ENCODE data around the gene TUBB6.

TUBB6 gene

DNA sequence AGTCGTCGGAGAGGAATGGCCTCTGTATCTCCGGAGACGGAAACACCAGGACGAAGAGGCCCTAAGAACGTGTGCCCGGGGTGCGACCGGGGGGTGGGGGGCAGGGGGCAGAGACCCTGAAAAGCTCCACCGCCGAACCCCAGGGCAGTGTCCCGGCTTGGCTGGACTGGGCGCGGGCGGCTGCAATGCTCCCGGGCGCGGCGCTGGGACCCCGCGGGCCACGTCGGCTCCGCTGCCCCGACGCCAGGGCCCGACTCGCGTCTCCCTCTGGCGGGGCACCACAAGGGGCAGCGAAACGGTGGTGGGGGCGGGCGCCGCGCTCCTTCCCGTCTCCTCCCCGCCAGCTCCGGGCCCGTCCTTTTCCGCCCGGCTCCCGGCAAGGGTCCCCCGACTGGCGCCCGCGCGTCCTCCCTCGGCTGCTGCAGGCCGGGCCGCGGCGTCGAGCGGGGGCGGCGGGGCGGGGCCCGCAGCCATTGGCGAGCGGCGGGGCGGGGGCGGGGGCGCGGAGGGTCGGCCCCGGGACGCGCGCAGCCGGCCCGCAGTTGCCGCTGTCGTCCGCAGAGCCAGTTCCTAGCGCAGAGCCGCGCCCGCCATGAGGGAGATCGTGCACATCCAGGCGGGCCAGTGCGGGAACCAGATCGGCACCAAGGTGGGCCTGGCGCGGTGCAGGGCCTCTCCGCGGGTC, at the start of gene TUBB6:
TSS of gene TUBB6 (plus strand) at position 541 of the 685 bp plus-strand sequence. CDS start at position 593, 52 bp downstream.
- peak; percentile 63 for DNase-seq

DNA sequence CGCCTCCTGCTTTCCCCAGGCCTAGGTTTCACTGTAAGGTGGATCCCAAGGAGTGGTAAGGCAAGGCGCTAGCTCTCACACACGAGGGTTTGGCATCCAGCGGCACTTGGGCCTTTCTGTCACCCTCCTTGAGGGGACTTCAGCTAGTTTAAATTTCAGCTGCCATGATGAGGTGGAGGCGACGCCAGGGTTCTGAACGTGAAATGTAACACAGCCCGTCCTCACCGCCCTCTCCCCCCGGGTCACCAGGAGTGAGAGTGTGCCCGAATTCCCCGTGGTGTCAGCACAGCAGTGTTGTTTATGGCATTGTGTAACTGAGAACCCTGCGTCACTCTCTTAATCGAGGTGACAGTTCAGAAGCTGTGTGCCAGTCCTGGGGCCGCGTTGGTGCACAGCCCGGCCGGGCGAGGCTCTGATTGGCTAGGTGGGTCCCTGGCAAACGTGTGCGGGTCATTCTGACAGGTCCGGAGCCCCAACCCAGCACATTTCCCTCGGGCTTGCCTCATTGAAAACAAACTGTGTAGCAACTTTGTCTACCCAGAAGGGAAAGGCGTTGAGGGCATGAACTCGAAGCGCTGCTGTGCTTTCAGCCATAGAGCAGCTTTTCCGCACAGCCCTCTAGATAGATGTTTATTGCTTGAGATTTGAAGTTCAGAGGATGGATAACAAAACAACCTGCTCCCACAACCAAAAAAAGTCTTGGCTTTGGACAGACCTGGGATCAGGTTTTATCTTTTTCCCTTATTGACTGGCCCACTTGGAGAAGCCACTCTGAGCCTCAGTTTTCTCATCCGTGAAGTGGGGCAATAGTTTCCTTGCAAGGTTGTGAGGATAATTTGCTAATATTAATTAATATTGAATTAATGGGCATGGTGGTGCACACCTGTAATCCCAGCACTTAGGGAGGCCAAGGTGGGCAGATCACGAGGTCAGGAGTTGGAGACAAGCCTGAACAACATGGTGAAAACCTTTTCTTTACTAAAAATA, 49.0 kb upstream of the TUBB6 start:
- no peak for DNase-seq

DNA sequence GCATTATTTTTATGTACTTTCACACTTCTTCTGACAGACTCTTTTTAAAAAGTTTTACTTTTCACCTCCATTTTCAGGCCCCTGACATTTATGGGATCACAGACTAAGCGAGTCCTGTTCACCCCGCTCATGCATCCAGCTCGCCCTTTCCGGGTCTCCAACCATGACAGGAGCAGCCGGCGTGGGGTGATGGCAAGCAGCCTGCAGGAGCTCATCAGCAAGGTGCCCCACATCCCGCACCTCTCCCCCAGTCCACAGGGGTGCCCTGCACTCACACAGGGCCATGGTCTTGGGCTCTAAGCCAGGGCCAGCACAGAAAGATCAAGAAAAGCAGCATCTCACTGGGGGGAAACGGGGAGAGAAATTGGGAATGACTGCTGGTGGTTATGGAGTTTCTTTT, 45.3 kb upstream of the TUBB6 start:
- no peak for DNase-seq

DNA sequence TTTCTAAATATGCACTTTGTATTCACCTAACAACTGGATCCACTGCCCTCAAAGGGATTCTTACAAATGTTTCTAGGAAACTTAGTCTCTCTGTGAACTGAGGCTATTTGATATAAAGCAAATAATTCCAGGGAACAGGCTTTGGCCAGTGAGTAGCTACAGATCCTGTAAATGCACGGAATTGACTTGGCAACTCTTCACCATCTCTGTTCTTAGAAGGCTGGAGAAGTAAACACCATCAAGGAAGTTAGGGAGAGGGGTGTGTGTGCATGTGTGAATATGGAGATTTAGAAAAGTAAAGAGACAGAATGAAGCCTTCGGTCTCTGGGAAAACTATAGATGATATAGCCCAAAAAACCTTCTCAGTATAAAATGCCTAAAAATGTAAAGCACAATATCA, 43.2 kb upstream of the TUBB6 start:
- no peak for DNase-seq

DNA sequence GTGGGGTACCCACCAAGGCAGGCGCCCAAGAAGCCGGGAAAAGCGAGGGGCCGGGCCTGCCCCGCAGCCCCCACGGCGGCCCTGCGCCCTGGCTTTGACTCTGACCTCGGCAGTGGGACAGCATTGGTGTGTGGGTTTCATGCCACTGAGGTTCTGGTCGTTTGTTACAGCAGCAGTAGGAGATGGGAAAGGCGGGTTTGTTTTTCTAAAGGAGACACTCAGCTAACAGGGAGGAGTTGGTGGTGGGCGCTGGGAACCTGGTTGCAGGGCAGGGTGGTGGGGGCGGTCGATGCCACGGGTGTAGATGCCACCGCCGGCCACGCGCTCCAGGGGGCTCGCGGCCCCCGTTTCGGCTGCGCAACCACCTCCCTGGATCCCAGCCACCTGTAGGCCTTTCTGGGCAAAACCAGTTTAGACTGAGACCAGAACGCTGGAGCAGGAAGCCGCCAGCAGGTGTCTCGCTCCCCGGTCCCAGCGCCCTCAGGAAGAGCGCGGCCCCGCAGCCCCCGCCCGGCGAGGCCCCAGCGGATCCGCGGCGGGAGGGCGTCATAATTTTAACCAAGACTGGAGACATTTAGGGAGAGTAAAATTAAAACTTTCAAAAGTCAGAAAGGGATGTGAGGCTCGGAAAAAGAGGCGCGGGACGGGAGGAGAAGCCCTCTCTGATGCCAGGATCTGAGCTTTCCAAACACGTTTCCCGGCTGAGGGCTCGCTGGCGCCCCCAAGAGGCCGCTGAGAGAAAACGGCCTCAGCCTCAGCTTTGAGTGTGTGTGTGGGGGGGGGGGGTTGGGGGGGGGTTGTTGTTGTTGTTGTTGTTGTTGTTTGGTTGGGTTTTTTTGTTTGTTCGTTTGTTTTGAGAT, 36.4 kb upstream of the TUBB6 start:
- DNase-seq: peak; percentile 89

DNA sequence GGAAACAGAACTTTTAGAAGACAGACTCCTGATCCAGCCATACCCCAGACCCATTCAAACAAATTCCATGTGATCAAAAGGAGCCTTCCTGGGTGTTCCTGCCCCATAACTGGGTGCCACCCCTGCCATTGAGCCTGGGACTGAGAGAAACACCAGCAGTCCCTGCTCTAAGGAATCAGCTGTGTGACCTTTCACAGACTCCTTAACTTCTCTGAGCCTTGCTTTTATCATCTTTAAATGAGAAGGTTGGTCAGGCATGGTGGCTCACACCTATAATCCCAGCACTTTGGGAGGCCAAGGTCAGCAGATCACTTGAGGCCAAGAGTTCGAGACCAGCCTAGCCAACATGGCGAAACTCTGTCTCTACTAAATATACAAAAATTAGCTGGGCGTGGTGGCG, 33.2 kb upstream of the TUBB6 start:
- no peak for DNase-seq

DNA sequence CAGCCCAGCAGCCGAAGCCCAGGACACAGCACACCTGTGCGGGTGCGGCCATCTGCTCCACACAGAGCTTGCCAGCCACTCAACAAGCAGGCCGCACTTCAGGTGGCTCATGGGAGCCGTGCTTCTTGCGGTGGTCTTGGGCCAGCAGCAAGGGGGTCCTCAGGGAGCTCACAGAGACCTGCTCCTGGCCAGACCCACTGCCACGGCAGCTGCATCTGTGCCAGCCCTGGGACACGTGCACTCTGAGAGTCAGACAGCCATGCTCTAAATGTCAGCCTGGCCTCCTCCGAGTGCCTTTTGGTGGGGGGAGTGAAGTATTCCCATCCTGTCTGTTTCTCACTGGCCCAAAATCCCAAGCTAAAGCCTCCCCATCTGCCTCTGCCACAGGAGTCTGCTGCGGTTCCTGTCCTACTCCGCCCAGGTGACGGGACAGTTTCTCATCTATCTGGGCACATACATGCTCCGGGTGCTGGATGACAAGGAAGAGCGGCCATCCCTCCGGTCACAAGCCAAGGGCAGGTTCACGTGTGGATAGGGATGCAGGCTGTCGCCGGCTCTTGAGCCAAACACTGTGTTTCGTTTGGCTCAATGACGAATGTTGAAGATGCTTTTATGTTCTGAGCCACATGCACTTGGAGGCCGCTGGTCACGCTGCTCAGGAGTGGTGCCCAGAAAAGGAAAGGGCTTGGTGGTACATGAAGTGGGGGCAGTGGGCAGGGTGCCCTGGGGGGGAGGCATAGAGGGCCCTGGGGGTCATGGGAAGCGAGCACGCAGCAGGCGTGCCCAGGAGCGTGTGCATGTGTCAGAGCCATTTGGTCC, 31.1 kb upstream of the TUBB6 start:
- DNase-seq: no peak

DNA sequence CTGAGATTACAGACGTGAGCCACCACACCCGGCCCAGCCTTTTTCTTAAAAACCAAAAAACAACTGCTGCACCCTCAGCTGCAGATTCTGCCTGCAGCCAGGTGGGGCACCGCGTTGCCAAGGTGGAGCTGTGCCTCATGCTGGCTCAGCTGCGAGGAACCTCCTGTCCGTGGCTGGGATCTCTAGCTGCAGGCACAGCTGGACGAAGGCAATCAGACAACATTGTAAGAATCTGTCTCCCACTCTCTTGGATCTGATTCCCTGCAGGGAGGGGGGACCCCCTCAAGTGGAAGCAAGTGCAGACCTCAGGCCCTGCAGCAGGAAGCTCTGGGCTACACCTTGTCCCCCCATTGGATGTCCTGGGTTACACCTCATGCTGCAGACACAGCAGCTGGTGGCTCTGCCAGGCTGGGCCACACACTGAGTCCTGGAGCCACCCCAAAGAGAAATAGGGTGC, 29.8 kb upstream of the TUBB6 start:
- DNase-seq: no peak

DNA sequence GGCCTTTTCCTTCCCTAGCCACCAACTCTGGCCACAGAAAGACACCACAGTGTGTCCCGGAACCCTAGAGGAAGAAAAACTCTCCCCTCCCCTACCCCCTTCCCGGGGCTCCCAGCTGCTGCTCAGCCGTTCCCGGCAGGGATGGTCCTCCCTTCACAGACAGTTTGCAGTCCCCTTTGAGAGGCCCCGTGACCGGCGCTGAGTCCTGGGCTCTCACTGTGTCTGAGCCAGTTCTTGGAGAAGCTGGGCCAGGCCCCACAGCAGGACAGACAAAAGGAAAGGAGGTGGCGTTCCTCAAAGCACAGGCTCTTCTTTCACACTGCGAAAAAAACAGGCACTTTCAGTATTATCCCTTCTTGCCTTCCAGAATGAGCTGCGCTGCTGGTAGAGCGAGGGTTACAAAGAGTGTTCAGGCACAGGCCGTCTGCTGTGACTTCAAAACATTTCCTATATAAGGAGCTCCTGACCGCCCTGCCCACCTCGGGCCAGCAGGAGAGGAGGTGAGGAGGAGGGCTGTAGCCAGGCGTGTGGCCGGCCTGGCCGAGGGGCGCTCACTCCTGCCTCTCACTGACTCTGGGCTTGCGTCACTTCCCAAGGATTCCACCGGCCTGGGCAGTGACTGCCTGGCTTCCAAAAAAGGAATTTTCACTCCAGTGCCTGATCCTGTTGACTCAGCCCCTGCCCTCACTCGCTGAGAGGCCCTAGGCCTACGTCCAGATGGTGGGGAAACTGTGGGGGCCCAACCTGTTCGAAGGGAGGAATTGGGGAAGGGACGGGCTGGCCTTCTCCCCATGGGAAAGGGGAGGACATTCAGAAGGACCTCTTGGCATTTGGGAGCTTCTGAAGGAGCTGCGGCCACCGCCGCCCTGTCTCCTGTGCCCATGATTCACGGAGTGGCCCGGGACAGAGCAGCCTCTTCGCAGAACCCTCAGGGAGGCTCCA, 29.0 kb upstream of the TUBB6 start:
- no peak for DNase-seq

DNA sequence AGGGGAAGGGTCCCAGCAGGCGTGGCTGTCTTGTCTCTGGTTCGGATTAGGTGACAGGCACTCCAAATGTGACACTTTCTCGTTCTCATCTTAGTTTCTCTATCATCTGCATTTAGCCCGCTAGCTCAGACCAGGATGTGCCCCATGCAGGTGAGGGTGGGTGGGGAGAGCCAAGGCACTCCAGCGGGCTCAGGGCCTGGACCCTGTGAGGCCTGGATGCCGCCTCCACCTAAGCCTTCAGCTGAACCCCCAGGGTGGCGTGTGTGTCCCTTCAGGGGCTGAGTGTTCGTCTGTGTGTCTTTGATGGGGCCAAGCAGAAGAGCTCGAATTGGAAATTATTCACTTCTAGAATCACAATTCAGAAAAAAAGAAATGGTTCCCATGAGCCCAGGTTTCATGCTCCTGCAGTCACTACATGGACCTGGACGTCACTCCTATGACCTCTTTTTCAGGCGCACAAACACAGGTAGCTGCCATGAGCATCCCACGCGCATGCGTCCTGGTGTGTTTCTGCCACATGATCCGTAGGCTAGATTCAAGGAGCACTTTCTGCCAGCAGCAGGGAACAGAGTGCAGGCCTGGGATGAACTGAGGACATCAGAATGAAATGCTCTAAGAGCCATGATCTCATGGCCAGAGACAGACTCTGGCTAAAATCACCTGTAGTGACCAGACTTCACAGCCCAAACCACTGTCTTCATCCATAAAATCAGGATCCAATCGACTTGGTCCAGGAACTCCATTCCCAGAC, 28.1 kb upstream of the TUBB6 start:
- DNase-seq: no peak

DNA sequence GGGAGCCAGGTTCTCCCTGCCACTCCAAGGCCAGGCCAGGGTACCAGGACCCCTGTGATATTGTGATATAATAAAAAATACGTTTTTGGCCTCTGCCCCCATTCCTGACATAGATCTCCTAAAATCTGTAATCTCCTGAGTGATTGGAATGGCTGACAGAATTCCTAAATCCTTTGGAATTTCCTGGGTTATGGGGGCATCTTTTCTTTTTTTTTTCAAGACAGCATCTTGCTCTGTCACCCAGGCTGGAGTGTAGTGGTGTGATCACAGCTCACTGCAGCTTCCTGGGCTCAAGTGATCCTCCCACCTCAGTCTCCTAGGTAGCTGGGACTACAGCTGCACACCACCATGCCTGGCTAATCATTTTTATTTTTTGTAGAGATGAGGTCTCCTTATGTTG, 26.2 kb upstream of the TUBB6 start:
- DNase-seq: no peak

DNA sequence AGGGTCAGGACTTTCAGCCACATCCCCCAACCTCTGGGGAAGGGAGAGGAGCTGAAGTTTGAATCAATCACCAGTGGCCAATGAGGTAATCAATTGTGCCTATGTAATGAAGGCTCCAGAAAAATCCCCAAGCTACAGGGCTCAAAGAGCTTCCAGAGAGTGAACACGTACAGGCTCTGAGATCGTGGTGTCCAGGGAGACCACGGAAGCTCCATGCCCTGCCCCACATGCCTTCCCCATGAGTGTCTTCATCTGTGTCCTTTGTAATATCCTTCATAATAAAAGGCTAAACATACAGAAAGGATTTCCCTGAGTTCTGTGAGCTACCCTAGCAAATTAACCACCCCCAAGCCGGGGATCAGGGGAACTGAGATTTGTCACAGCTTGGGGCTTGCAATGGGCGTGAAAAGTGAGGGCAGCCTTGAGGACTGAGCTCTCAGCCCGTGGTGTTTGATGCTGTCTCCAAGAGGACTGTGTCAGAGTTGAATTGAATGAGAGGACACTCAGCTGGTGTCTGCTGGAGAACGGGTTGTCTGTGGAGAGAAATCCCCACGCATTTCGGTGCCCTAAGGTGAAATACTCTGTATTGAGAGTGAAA, 25.5 kb upstream of the TUBB6 start:
- no peak for DNase-seq

DNA sequence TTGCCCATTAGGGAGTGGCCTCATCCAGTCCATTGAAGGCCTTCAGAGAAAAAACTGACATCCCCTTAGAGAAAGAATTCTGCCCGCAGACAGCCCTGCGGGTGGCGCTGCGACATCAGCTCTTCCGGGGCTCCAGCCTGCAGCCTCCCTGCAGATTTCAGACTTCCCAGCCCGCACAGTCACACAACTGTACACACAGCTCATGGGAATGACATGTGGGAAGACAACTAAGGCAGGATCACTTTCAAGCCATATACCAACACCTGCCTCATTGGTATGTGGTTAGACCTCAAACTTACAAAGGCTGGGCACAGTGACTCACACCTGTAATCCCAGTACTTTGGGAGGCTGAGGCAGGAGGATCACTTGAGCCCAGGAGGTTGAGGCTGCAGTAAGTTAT, 24.8 kb upstream of the TUBB6 start:
- DNase-seq: peak; percentile 11

DNA sequence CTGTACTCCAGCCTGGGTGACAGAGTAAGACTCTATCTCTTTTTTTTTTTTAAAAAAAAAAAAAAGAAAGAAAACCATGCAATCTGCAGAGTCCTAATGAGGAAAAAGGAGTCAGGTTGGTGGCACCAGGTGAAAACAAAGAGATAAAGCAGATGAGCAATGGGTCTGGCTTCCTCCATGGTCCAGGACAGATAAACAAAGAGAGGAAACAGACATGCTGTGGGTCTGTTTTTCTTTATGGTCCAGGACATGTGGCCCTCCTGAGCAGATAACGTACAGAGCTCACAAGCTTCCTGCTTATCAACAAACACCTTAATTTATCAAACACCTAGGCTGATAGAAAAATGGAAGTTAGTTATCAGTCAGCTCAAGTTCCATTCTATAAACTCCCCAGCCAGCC, 24.4 kb upstream of the TUBB6 start:
- no peak for DNase-seq

DNA sequence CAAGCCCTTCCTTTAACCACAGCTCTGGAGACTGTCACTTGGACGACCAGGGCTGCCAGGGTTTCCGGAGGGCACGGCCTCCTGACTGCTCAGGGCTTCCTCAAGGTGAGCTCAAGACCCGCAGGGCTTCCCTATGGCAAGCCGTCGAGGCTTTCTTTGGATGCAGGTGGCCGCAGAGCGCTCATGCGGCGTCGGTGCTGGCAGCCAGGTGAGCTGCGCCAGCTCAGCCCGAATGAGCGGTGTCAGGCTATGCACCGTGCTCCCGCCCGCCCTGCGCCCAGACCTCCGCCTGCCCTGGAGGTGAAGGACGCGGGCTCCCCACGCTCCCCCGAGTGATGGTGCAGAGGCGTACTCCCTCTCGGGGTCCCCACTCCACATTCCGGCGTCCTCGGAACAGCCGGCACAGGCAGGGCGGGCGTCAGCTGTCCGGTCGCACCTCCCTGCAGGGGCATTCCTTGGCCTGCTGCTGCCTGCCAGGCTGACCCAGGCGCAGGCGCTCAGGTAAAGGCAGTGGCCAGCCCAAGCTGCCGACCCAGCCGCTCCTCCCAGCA, 20.8 kb upstream of the TUBB6 start:
- DNase-seq: no peak

DNA sequence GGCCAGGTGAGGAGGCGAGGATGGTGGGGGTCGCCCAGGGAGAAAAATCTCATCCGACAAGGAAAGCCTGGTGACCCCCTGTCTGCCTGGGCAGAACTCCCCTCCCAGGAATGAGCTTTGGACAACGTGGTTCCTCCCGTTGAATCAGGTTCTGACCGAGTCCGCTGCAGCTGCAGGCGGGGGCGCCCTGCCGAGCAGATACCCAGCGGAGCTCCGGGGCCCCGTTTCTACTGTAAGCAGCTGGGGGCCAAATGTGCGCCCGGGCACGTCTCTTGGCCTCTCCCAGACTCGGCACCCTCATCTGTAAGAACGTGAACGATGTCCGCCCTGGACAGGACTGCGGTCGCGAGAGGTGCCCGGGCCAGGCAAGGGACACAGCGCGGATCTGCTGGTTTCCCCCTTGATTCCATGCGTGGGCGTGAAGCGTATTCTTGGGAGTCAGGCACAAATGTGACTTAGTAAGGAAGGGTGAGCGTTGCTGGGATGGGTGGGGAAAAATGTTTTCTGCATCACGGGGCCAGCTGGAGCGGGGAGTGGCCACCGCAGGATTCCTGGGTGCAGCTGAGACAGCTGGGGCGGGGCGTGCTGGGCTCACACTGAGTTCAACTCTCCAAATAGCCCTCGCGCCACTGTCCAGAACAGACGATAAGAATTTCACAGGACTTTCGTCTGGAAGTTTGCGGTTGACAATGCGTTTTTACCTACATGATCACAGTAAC, 20.2 kb upstream of the TUBB6 start:
- DNase-seq: no peak

DNA sequence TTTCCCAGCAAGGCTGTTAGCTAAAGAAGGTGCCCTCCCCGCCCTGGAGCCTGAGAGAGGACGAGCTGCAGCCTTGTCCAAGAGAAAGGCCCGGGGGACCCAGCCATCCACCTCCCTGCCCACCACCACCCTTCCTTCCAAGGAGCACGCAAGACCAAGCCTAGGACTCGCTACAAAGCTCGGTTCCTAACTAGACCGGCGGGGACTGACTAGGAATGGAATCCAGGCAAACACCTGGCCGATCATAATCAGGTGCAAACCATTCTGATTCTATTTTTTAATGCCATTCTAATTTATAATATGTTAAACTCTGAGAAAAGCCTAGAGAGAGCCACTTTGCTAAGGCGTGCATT, 19.7 kb upstream of the TUBB6 start:
- no peak for DNase-seq

DNA sequence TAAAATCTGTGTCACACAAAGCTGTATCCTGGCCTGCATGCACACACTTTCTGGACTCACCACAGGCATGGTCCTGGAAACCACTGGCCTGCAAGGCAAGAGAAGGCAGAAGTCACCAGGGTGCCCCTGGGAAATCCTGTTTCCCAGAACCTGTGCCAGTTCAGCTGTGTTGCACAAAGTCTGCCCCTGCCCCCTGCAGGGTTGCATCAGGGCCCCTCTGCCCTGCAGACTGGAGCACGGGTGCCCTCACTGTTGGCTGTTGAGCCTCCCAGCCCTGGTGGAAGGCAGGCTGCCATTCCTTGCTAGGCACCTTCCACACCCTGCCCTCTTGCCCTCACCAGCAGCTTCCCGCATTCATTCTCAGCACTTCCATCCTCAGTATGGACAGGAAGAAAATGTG, 18.0 kb upstream of the TUBB6 start:
- DNase-seq: no peak

DNA sequence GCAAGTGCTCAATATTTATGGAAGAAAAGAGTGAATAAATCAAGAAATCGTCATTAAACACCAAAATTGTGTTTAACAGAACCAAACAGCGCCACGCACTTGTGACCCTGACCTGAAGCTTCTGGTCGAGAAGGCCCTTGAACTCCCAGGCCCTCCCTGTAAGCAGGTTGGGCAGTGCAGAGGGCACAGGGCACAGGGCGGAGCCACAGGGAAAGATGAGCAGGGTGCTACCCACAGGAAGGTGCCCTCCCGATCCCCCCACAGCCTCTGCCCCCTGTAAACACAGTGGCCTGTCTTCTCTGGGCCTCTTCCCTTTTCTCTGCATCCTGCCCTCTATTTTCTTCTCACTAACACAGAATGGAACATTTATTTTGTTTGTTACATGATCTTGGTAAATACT, 16.9 kb upstream of the TUBB6 start:
- DNase-seq: no peak
